ENCODE results near the gene CDYL2.

DNA sequence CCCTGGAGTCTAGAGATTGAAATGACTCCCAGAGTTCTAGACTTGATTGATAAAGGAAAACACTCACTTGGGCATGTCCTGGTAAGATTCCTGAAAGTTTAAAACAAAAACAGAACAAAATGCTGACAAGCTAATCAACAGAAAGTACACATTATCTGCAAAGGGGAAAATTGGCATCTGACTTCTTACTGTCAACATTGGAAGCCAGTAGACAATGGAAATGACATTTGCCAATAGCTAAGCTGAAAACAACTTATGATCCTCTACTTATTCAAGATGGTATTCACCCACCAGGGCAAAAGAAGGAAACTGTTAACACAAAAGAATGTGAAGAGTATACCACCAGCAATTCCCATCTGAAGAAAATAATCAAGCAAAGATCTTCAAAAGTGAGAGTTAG is 36.8 kb upstream of the CDYL2 start:
- TF ChIP-seq, protein P1, sequence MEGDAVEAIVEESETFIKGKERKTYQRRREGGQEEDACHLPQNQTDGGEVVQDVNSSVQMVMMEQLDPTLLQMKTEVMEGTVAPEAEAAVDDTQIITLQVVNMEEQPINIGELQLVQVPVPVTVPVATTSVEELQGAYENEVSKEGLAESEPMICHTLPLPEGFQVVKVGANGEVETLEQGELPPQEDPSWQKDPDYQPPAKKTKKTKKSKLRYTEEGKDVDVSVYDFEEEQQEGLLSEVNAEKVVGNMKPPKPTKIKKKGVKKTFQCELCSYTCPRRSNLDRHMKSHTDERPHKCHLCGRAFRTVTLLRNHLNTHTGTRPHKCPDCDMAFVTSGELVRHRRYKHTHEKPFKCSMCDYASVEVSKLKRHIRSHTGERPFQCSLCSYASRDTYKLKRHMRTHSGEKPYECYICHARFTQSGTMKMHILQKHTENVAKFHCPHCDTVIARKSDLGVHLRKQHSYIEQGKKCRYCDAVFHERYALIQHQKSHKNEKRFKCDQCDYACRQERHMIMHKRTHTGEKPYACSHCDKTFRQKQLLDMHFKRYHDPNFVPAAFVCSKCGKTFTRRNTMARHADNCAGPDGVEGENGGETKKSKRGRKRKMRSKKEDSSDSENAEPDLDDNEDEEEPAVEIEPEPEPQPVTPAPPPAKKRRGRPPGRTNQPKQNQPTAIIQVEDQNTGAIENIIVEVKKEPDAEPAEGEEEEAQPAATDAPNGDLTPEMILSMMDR (IDR thresholded peaks at IDR 0.05): no peak
- TF ChIP-seq EZH2phosphoT487 (IDR thresholded peaks at IDR 0.05) (no peak), EZH2 (IDR thresholded peaks at IDR 0.05) (no peak)
